CD8-positive, alpha-beta memory T cell (primary cell): Measurements from ENCODE around the gene RALA. TPM values are rescaled to one million over a fixed set of nuclear protein-coding genes. Genes with fewer than 3 reads are reported as not detected.

Experiments used
- CTCF ChIA-PET: fragments of 350-600 bp; sonication (Branson Sonifier 250); formaldehyde crosslinking; loops from one replicate; lab custom pipeline; 2021; ENCODE audit warnings: antibody characterized with exemption; lab: Charles Lee
- POLR2A ChIA-PET: fragments of 350-600 bp; sonication (Branson Sonifier 250); formaldehyde crosslinking; loops from one replicate; lab custom pipeline; 2021; ENCODE audit warnings: antibody characterized with exemption; lab: Charles Lee
- DNase-seq, 5 donors: peaks; one replicate each; pipeline versions ENCODE4 v3.0.0 to v3.0.0-alpha.2; 2020 to 2022; ENCODE audit warnings: mixed read lengths in 1 of 5
- H3K27ac ChIP-seq: one replicate; pipeline ENCODE4 v1.7.0; 2013; ENCODE audit warnings: low read depth, mild to moderate bottlenecking, low read length, moderate library complexity
- H3K27me3 ChIP-seq: 2 replicates; pipeline ENCODE4 v1.7.0; 2013; ENCODE audit warnings: low read length, mild to moderate bottlenecking; ENCODE audit not compliant: insufficient read depth, poor library complexity, severe bottlenecking
- H3K36me3 ChIP-seq: 2 replicates; pipeline ENCODE4 v1.7.0; 2013; ENCODE audit warnings: mild to moderate bottlenecking, low read length, moderate library complexity; ENCODE audit not compliant: insufficient read depth
- H3K4me1 ChIP-seq: 2 replicates; pipeline ENCODE4 v1.7.0; 2013; ENCODE audit warnings: mild to moderate bottlenecking, low read length, moderate library complexity; ENCODE audit not compliant: insufficient read depth
- H3K4me3 ChIP-seq: 2 replicates; pipeline ENCODE4 v1.7.0; 2013; ENCODE audit warnings: mild to moderate bottlenecking, low read length
- H3K9me3 ChIP-seq: 2 replicates; pipeline ENCODE4 v1.7.0; 2013; ENCODE audit warnings: mild to moderate bottlenecking, low read length
- H3K27ac Mint-ChIP-seq, 8 donors: one replicate each; pipeline ENCODE4 v1.8.0; 2020 to 2021; ENCODE audit warnings: mixed read lengths in 8 of 8, mild to moderate bottlenecking in 6 of 8, inconsistent platforms in 3 of 8, moderate library complexity in 3 of 8
- H3K27me3 Mint-ChIP-seq, 2 donors: one replicate each; pipeline ENCODE4 v1.8.0; 2020 to 2021; ENCODE audit warnings: mixed read lengths in 2 of 2, mild to moderate bottlenecking in 1 of 2, moderate library complexity in 1 of 2
- H3K36me3 Mint-ChIP-seq, 3 donors: one replicate each; pipeline ENCODE4 v1.8.0; 2020 to 2021; ENCODE audit warnings: mixed read lengths in 3 of 3, inconsistent platforms in 1 of 3, mild to moderate bottlenecking in 1 of 3
- H3K4me1 Mint-ChIP-seq, 3 donors: one replicate each; pipeline ENCODE4 v1.8.0; 2020 to 2021; ENCODE audit warnings: mixed read lengths in 3 of 3, inconsistent platforms in 1 of 3, mild to moderate bottlenecking in 1 of 3
- H3K4me3 Mint-ChIP-seq, 7 donors: one replicate each; pipeline ENCODE4 v1.8.0; 2020 to 2021; ENCODE audit warnings: mixed read lengths in 7 of 7, mild to moderate bottlenecking in 6 of 7, moderate library complexity in 4 of 7, inconsistent platforms in 2 of 7
- H3K9me3 Mint-ChIP-seq, 5 donors: one replicate each; pipeline ENCODE4 v1.8.0; 2020 to 2022; ENCODE audit warnings: mixed read lengths in 5 of 5, mild to moderate bottlenecking in 3 of 5, moderate library complexity in 2 of 5, inconsistent platforms in 1 of 5
- polyA plus RNA-seq: library from polyadenylated mRNA; unstranded; fragments of 300-500 nt; fragmentation: Illumina TruSeq; gene quantifications from one replicate; pipeline ENCODE4 v1.2.3, GENCODE V29; 2021
- total RNA-seq, 2 experiments: library from RNA; stranded (reverse); gene quantifications; one replicate each; pipeline ENCODE4 v1.2.3, GENCODE V29; 2021

The RALA gene
- total and polyA plus RNA-seq, 3 experiments from 2014 or later, result 32.9 to 38.6 (median 33.0) TPM

DNA sequence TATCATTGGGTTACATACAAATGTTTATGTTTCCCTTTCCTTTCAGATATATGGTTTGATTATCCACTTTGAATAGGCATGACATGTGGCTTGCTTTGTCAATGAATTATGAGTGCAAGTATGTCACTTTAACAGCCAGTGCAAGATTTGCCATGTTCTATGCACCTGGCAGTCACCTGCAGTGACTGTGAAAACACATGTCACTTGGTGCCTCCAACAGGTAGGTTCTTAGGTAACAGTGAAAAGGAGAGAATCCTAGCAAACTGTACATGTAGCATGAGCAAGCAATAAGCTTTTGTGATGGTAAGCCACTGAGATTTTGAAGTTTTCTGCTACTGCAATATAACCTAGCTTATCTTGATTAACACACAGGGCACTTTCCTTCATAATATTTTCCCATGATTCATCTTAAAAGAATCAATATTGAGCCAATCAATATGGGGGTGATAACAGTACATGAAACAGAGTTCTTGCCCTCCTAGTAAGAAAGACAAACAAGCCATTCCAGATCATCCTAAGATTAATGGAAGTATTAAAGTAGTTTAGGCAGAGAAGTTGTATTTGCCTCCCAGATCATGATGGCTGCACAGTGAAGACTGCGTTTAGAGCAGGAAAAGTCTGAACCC is 7.9 kb upstream of the RALA start:
- H3K9me3 Mint-ChIP-seq, result no peaks in the 10 kb centered on the region
- ChIA-PET CTCF (interaction anchor here (1.1 to 1.3 kb wide), 3 partner anchors 35 to 131 kb away, joined by 3 to 5 read pairs (median 3); no protein-coding TSS in a partner anchor), POLR2A (no interaction called here)
- peaks cover 0 to 2% (median 0%) of the 10 kb centered on the region in 3 donors for H3K36me3 Mint-ChIP-seq
- no peaks in the 10 kb centered on the region for H3K27me3 ChIP-seq
- no peaks in the 10 kb centered on the region for H3K4me1 Mint-ChIP-seq
- no peak overlapping the region for H3K27ac Mint-ChIP-seq
- no peaks in the 10 kb centered on the region for H3K9me3 ChIP-seq
- no peaks in the 10 kb centered on the region for H3K4me1 ChIP-seq
- H3K27me3 Mint-ChIP-seq, result peaks cover 16 to 45% of the 10 kb centered on the region in 2 donors
- no peak overlapping the region for H3K27ac ChIP-seq
- no peak overlapping the region for H3K4me3 ChIP-seq
- no peaks in the 10 kb centered on the region for H3K36me3 ChIP-seq
- no peak for DNase-seq
- no peak overlapping the region for H3K4me3 Mint-ChIP-seq

DNA sequence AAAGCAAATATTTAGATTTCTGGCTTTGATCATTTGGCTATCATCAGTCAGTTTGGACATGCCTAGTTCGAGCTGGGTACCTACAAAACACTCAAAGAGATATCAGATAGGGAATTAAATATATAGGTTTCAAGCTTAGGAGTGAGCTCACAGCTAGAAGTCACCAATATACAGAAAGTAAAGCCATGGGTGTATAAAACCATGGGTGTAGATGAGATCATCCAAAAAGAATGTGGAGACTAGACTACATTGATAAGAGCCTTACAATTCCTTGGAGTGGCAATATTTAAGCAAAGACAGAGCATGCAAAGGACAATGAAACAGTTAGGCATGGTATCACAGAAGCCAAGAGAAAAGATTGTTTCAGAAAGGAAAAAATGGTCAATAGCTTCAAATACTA is 7.2 kb upstream of the RALA start:
- no peaks in the 10 kb centered on the region for H3K9me3 Mint-ChIP-seq
- ChIA-PET POLR2A (no interaction called here), CTCF (interaction anchor here (1.1 to 1.3 kb wide), 2 partner anchors 36 to 128 kb away, joined by 3 to 5 read pairs; no protein-coding TSS in a partner anchor)
- H3K4me3 ChIP-seq, result no peak overlapping the region
- H3K4me3 Mint-ChIP-seq, result no peak overlapping the region
- no peak overlapping the region for H3K27ac ChIP-seq
- no peak overlapping the region for H3K27ac Mint-ChIP-seq
- no peak for DNase-seq
- no peaks in the 10 kb centered on the region for H3K36me3 Mint-ChIP-seq
- no peaks in the 10 kb centered on the region for H3K9me3 ChIP-seq
- H3K36me3 ChIP-seq, result no peaks in the 10 kb centered on the region
- no peaks in the 10 kb centered on the region for H3K27me3 ChIP-seq
- peaks cover 10 to 38% of the 10 kb centered on the region in 2 donors for H3K27me3 Mint-ChIP-seq
- H3K4me1 ChIP-seq, result no peaks in the 10 kb centered on the region
- no peaks in the 10 kb centered on the region for H3K4me1 Mint-ChIP-seq

DNA sequence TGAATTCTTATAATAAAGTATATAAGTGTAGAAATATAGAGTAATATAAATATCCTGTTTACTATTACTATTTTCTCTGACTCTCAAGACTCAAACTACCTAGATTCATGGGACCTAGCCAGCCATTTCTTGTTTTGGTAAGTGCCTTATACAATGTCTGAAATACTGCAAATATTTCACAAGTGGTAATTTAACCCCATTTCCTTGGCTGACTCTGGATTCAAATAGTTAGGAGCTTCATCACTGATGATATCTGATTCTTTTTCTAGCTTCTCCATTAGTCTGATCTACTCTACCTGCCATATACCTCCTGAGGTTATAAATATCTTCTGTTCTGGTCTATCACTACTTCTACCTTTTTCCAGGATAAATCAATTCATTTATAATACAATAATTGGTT is 6.4 kb upstream of the RALA start:
- Histone ChIP-seq H3K27me3 (no peaks in the 10 kb centered on the region), H3K4me3 (no peak overlapping the region), H3K27ac (no peak overlapping the region), H3K4me1 (peaks cover 4% of the 10 kb centered on the region), H3K36me3 (no peaks in the 10 kb centered on the region), H3K9me3 (no peaks in the 10 kb centered on the region)
- ChIA-PET POLR2A (no interaction called here), CTCF (interaction anchor here (1.3 kb wide), 1 partner anchor 37 kb away, joined by 5 read pairs; no protein-coding TSS in a partner anchor)
- H3K4me1 Mint-ChIP-seq, result peaks cover 2 to 4% (median 4%) of the 10 kb centered on the region in 3 donors
- no peak overlapping the region for H3K27ac Mint-ChIP-seq
- no peak overlapping the region for H3K4me3 Mint-ChIP-seq
- H3K36me3 Mint-ChIP-seq, result no peaks in the 10 kb centered on the region
- peaks cover 7 to 32% of the 10 kb centered on the region in 2 donors for H3K27me3 Mint-ChIP-seq
- no peak for DNase-seq
- no peaks in the 10 kb centered on the region for H3K9me3 Mint-ChIP-seq

DNA sequence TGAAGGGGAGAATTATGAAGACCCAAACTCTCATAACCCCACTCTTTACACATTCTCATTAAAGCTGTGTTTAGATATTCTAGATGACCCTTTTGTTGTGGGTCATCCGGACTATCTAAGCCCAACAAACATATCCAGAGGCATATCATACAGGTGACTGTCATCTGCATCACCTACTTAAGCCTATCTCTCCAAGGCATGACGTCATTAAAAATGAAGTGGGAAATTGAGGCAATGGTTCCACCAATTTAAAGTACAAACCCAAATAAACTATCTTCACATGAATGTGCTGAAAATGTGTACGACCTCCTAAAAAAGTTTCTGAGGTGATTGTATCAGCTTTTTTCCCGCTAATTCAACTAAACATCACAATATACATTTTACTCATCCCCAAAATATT is 4.5 kb upstream of the RALA start:
- no peaks in the 10 kb centered on the region for H3K27me3 ChIP-seq
- peaks cover 4 to 18% of the 10 kb centered on the region in 2 donors for H3K27me3 Mint-ChIP-seq
- no peak for DNase-seq
- peaks cover 7 to 12% (median 12%) of the 10 kb centered on the region in 3 donors for H3K4me1 Mint-ChIP-seq
- peaks cover 0 to 7% (median 0%) of the 10 kb centered on the region in 3 donors for H3K36me3 Mint-ChIP-seq
- ChIA-PET CTCF (interaction anchor here (1.0 kb wide), 1 partner anchor 38 kb away, joined by 3 read pairs; no protein-coding TSS in a partner anchor), POLR2A (no interaction called here)
- H3K36me3 ChIP-seq, result no peaks in the 10 kb centered on the region
- H3K4me1 ChIP-seq, result peaks cover 12% of the 10 kb centered on the region
- no peak overlapping the region for H3K27ac Mint-ChIP-seq
- H3K4me3 Mint-ChIP-seq, result no peak overlapping the region
- H3K9me3 Mint-ChIP-seq, result no peaks in the 10 kb centered on the region
- no peak overlapping the region for H3K27ac ChIP-seq
- H3K9me3 ChIP-seq, result no peaks in the 10 kb centered on the region
- H3K4me3 ChIP-seq, result no peak overlapping the region

DNA sequence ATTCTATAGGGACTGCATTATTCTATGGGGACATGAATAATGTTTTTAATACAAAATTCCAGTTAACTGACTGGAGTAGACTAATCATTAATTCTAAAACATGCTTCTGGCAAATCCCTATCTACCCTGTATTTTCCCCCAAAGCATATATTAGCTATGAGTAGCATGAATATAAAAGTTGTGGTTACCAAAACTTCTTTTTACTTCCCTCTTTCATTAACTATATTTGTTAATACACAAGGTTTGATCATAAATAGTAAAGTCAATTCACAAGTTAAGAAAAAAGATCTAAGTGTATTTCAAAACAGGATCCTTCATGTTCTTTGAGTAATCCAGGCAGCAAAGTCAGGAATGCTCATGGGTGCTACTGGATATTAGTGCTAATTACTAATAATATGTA is 2.9 kb upstream of the RALA start:
- no peaks in the 10 kb centered on the region for H3K9me3 ChIP-seq
- Mint-ChIP-seq H3K4me3 (peak overlapping the region in 1 of 7 donors; percentile 12), H3K27me3 (peaks cover 0 to 8% of the 10 kb centered on the region in 2 donors), H3K36me3 (peaks cover 0 to 12% (median 0%) of the 10 kb centered on the region in 3 donors), H3K4me1 (peaks cover 22 to 27% (median 27%) of the 10 kb centered on the region in 3 donors), H3K9me3 (no peaks in the 10 kb centered on the region), H3K27ac (no peak overlapping the region)
- no peaks in the 10 kb centered on the region for H3K27me3 ChIP-seq
- ChIA-PET CTCF (interaction anchor here (1.4 to 4.0 kb wide), 2 partner anchors 14 to 40 kb away, joined by 3 to 30 read pairs; no protein-coding TSS in a partner anchor), POLR2A (no interaction called here)
- H3K4me1 ChIP-seq, result peaks cover 24% of the 10 kb centered on the region
- H3K36me3 ChIP-seq, result no peaks in the 10 kb centered on the region
- no peak overlapping the region for H3K4me3 ChIP-seq
- H3K27ac ChIP-seq, result no peak overlapping the region
- DNase-seq, result no peak

DNA sequence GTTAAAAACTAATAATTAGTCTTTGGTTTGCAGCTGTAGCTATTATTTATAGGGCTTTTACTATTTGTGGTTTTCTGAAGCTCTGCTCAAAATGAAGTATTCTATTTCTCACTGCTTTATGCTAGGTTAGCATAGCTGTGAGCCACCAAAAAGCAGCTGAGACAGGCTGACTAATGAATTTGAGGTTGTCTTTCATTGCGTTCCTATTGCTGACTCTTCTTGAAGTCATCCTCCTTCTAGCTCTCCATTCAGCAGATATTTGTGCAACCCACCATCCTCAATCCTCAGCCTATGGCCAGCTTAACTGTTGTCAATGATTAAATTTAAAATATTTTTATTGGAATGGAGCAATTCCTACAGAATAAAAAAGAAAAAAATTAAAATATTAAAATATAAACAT is 2.1 kb upstream of the RALA start:
- CTCF ChIA-PET, result interaction anchor here (1.1 to 4.0 kb wide), 3 partner anchors 14 to 125 kb away, joined by 3 to 30 read pairs (median 3); no protein-coding TSS in a partner anchor
- DNase-seq, result no peak
- Histone ChIP-seq H3K27me3 (no peaks in the 10 kb centered on the region), H3K9me3 (no peaks in the 10 kb centered on the region), H3K36me3 (no peaks in the 10 kb centered on the region), H3K27ac (no peak overlapping the region), H3K4me1 (peaks cover 32% of the 10 kb centered on the region), H3K4me3 (no peak overlapping the region)
- Mint-ChIP-seq H3K36me3 (peaks cover 0 to 12% (median 0%) of the 10 kb centered on the region in 3 donors), H3K4me3 (peak overlapping the region in 1 of 7 donors; percentile 93), H3K4me1 (peaks cover 27 to 35% (median 35%) of the 10 kb centered on the region in 3 donors), H3K9me3 (no peaks in the 10 kb centered on the region), H3K27me3 (peaks cover 0 to 4% of the 10 kb centered on the region in 2 donors), H3K27ac (no peak overlapping the region)
- POLR2A ChIA-PET, result no interaction called here

DNA sequence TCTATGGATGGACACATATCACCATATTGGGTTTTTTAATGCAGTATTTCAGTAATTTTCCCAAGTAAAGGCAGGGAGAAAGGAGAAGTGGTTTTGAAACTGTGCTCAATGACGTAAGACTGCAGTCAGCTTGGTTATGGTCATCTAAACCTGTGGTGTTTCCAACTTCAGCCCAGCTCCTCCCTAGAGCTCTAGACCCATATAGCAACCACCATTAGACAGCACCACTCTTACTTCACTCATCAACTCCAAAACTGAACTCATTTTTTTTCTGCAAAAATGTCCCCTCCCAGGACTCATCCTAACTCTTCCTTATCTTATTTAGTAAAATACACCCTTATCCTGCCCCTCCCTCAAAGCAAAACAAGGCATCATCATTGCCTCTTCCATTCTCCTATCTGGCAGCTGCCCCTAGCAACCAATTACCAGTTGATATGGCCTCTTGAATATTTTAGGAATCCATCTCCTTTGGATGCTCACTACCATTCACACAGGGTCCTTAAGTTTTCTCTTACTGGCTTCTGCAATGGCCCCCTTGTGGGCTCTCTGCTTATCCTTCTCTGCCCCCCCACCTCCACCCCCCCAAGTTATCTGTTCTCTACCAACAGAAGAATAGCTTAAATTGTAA is 1.5 kb upstream of the RALA start:
- DNase-seq, result no peak

More for the DNA sequence above, 1.5 kb upstream of the RALA start:
- no peaks in the 10 kb centered on the region for H3K27me3 ChIP-seq
- ChIA-PET CTCF (interaction anchor here (1.1 to 4.0 kb wide), 5 partner anchors 32 to 124 kb away, joined by 3 to 30 read pairs (median 3); no protein-coding TSS in a partner anchor), POLR2A (interaction anchor here (2.3 kb wide), 1 partner anchor 12 kb away, joined by 10 read pairs; no protein-coding TSS in a partner anchor)
- H3K4me3 Mint-ChIP-seq, result peak overlapping the region; percentile 87 to 96 (median 89)
- H3K27ac Mint-ChIP-seq, result peak overlapping the region; percentile 4 to 97 (median 90)
- no peaks in the 10 kb centered on the region for H3K36me3 ChIP-seq
- peaks cover 38% of the 10 kb centered on the region for H3K4me1 ChIP-seq
- no peaks in the 10 kb centered on the region for H3K9me3 ChIP-seq
- no peak overlapping the region for H3K27ac ChIP-seq
- no peaks in the 10 kb centered on the region for H3K27me3 Mint-ChIP-seq
- H3K4me3 ChIP-seq, result no peak overlapping the region
- peaks cover 0 to 17% (median 0%) of the 10 kb centered on the region in 3 donors for H3K36me3 Mint-ChIP-seq
- H3K9me3 Mint-ChIP-seq, result no peaks in the 10 kb centered on the region
- H3K4me1 Mint-ChIP-seq, result peaks cover 32 to 41% (median 41%) of the 10 kb centered on the region in 3 donors
